AG09319 (cell line): ENCODE results near the gene AMFR.

ENCODE experiments used
- DNase-seq: peaks from one replicate; pipeline ENCODE4 v3.0.0-alpha.2; 2010; ENCODE audit warnings: low read depth; ENCODE audit errors: extremely low read depth
- CTCF ChIP-seq: IDR thresholded peaks from 2 replicates; pipeline ENCODE4 v1.5.1; 2011; ENCODE audit warnings: low read depth, mild to moderate bottlenecking, inconsistent platforms, low read length, moderate library complexity

The AMFR gene

GRCh38 chr16:56362057-56362655 lies 63.2 kb downstream of the AMFR start:
- DNase-seq: no peak
- TF ChIP-seq CTCF: no peak

GRCh38 chr16:56360117-56361008 lies 65.0 kb downstream of the AMFR start:
- no peak for DNase-seq

GRCh38 chr16:56357765-56358322 lies 67.5 kb downstream of the AMFR start:
- no peak for TF ChIP-seq CTCF
- DNase-seq: no peak

More at GRCh38 chr16:56360117-56361008, 65.0 kb downstream of the AMFR start:
- TF ChIP-seq CTCF: no peak

- TF ChIP-seq CTCF: no peak
- no peak for DNase-seq
Measured at GRCh38 chr16:56357241-56357764, 68.0 kb downstream of the AMFR start.

GRCh38 chr16:56356276-56357240 lies 68.8 kb downstream of the AMFR start:
- peak; percentile 66 for DNase-seq
- TF ChIP-seq CTCF: peak; percentile 93

- no peak for DNase-seq
- no peak for TF ChIP-seq CTCF
Measured at GRCh38 chr16:56355786-56356275, 69.5 kb downstream of the AMFR start.
